Iris pigment epithelial cell (primary cell): Measurements from ENCODE around the gene HOXB8.

ENCODE experiments used
- DNase-seq: peaks from one replicate; pipeline ENCODE4 v3.0.0-alpha.2; 2011; ENCODE audit warnings: low read depth

Gene HOXB8

GRCh38 chr17:48615047-48615962 is at the start of gene HOXB8:
Gene HOXB8, minus strand, starts transcription at chr17:48615292. Its CDS starts 588 bp downstream, at chr17:48614704.
- no peak for DNase-seq

GRCh38 chr17:48663134-48663924 is 48.2 kb upstream of the HOXB8 start:
- no peak for DNase-seq

GRCh38 chr17:48655913-48656312 is 40.8 kb upstream of the HOXB8 start:
- no peak for DNase-seq

- DNase-seq = no peak
These were observed 34.6 kb upstream of the HOXB8 start for GRCh38 chr17:48649741-48650140.

- no peak for DNase-seq
These were observed 32.8 kb upstream of the HOXB8 start for GRCh38 chr17:48647963-48648245.

- DNase-seq = no peak
These were observed 32.2 kb upstream of the HOXB8 start for GRCh38 chr17:48647103-48647962.

- no peak for DNase-seq
These were observed 31.4 kb upstream of the HOXB8 start for GRCh38 chr17:48646183-48647102.

GRCh38 chr17:48645639-48646182 is 30.6 kb upstream of the HOXB8 start:
- no peak for DNase-seq

- no peak for DNase-seq
These were observed 29.9 kb upstream of the HOXB8 start for GRCh38 chr17:48644910-48645557.

- DNase-seq = no peak
These were observed 29.1 kb upstream of the HOXB8 start for GRCh38 chr17:48644159-48644558.

- DNase-seq = no peak
These were observed 28.6 kb upstream of the HOXB8 start for GRCh38 chr17:48643697-48644012.

GRCh38 chr17:48642843-48643696 is 28.0 kb upstream of the HOXB8 start:
- DNase-seq = no peak

- DNase-seq = no peak
These were observed 27.2 kb upstream of the HOXB8 start for GRCh38 chr17:48642059-48642842.

GRCh38 chr17:48641541-48642058 is 26.5 kb upstream of the HOXB8 start:
- DNase-seq = no peak

GRCh38 chr17:48640858-48641180 is 25.7 kb upstream of the HOXB8 start:
- DNase-seq = no peak

GRCh38 chr17:48639982-48640857 is 25.1 kb upstream of the HOXB8 start:
- DNase-seq = no peak

- no peak for DNase-seq
These were observed 24.0 kb upstream of the HOXB8 start for GRCh38 chr17:48639136-48639535.
